ENCODE measurements around the gene CHAD.

GRCh38 chr17:50491505-50491904 lies 22.8 kb upstream of the CHAD start:
- TF ChIP-seq CTCF (IDR thresholded peaks at IDR 0.05; ENCODE audit: extremely low read depth in 1 of 2, insufficient read depth in 1 of 2, low read depth in 1 of 2, low read length in 2 of 2) (no peak), MAX (IDR thresholded peaks at IDR 0.05; ENCODE audit: insufficient read depth, insufficient read length) (no peak), POLR2A (IDR thresholded peaks at IDR 0.05; ENCODE audit: low read depth, low read length) (no peak), EZH2 (IDR thresholded peaks at IDR 0.05; ENCODE audit: borderline replicate concordance, low read depth, low read length, severe bottlenecking) (no peak), JUN (IDR thresholded peaks at IDR 0.05; ENCODE audit: borderline replicate concordance, insufficient read depth, insufficient read length, low read depth) (no peak), POLR2AphosphoS5 (IDR thresholded peaks at IDR 0.05; ENCODE audit: insufficient read depth, low read depth, low read length) (no peak)
